ENCODE measurements around the gene CD244.

CD244 gene

GRCh38 chr1:160798439-160798838, 64.2 kb downstream of the CD244 start:
- Histone ChIP-seq H3K4me3 (ENCODE audit: low read depth, low read length) (no peak overlapping the region), H3K9me3 (ENCODE audit: severe bottlenecking) (no peaks in the 10 kb centered on the region), H3K27me3 (ENCODE audit: insufficient read depth, low read depth, severe bottlenecking) (peaks cover 98% of the 10 kb centered on the region), H3K27ac (no peak overlapping the region), H3K36me3 (no peaks in the 10 kb centered on the region)
- no peak for DNase-seq
- TF ChIP-seq, protein P1, sequence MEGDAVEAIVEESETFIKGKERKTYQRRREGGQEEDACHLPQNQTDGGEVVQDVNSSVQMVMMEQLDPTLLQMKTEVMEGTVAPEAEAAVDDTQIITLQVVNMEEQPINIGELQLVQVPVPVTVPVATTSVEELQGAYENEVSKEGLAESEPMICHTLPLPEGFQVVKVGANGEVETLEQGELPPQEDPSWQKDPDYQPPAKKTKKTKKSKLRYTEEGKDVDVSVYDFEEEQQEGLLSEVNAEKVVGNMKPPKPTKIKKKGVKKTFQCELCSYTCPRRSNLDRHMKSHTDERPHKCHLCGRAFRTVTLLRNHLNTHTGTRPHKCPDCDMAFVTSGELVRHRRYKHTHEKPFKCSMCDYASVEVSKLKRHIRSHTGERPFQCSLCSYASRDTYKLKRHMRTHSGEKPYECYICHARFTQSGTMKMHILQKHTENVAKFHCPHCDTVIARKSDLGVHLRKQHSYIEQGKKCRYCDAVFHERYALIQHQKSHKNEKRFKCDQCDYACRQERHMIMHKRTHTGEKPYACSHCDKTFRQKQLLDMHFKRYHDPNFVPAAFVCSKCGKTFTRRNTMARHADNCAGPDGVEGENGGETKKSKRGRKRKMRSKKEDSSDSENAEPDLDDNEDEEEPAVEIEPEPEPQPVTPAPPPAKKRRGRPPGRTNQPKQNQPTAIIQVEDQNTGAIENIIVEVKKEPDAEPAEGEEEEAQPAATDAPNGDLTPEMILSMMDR (IDR thresholded peaks at IDR 0.05; ENCODE audit: low read depth, low read length): no peak

GRCh38 chr1:160797861-160798273, 64.8 kb downstream of the CD244 start:
- H3K27ac ChIP-seq: no peak overlapping the region
- no peak for DNase-seq
- H3K4me3 ChIP-seq (ENCODE audit: low read depth, low read length): no peak overlapping the region
- no peaks in the 10 kb centered on the region for H3K36me3 ChIP-seq
- H3K27me3 ChIP-seq (ENCODE audit: insufficient read depth, low read depth, severe bottlenecking): peaks cover 98% of the 10 kb centered on the region
- TF ChIP-seq, protein P1 (IDR thresholded peaks at IDR 0.05; ENCODE audit: low read depth, low read length): no peak
- no peaks in the 10 kb centered on the region for H3K9me3 ChIP-seq (ENCODE audit: severe bottlenecking)

DNA sequence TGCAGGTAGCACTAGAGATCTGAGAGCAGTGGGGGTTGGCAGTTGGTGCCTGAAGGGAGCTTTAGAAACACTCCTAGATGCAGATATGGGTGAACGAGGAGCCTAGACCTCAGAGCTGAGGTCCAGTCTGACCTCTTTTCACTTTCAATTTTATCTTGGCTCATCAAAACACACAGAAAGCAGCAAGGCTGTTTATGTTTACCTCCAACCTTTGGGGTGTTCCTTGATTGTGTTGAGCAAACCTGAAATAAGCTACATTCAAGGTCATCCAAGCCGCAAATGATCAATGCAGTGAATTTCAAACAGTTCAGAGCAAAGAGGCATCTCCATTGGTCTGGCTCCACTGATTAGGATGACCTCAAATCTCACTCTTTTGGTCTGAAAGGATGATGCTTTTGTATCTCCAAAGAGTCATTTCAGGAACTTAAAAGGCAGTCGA, 65.4 kb downstream of the CD244 start:
- no peak for DNase-seq

DNA sequence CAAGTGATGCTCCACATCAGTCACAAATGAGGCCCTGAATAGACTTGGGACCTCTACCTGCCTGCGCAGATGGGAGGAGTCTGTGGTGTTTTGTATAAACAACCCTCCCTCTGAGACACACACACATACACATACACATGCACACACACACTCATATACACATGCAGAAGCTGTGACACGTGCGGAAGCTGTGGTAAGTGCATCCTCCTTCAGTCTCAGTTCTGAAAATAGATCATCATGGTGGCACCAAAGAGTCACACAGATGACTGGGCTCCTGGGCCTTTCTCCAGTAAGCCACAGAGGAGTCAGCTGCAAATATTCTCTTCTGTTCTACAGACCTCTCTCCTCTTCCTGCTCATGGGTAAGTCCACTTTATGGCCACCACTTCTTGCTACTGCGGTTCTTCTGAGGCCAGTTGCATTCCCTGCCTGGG, 66.7 kb downstream of the CD244 start, which contains the start of gene LY9:
Gene LY9 (plus strand): TSS at position 224 of the 433 bp plus-strand sequence. CDS start 14 bp downstream, at position 238.
- Histone ChIP-seq H3K27me3 (ENCODE audit: insufficient read depth, low read depth, severe bottlenecking) (peaks cover 99% of the 10 kb centered on the region), H3K9me3 (ENCODE audit: severe bottlenecking) (no peaks in the 10 kb centered on the region), H3K27ac (no peak within 1 kb of the TSS), H3K36me3 (no peaks in the 10 kb centered on the region), H3K4me3 (ENCODE audit: low read depth, low read length) (no peak within 1 kb of the TSS)
- TF ChIP-seq, protein P1 (IDR thresholded peaks at IDR 0.05; ENCODE audit: low read depth, low read length): no peak
- DNase-seq: no peak

More for the DNA sequence above, 65.4 kb downstream of the CD244 start:
- TF ChIP-seq, protein P1 (IDR thresholded peaks at IDR 0.05; ENCODE audit: low read depth, low read length): no peak
- Histone ChIP-seq H3K4me3 (ENCODE audit: low read depth, low read length) (no peak overlapping the region), H3K27ac (no peak overlapping the region), H3K27me3 (ENCODE audit: insufficient read depth, low read depth, severe bottlenecking) (peaks cover 99% of the 10 kb centered on the region), H3K9me3 (ENCODE audit: severe bottlenecking) (no peaks in the 10 kb centered on the region), H3K36me3 (no peaks in the 10 kb centered on the region)

- TF ChIP-seq, protein P1 (IDR thresholded peaks at IDR 0.05; ENCODE audit: low read depth, low read length): no peak
- Histone ChIP-seq H3K27me3 (ENCODE audit: insufficient read depth, low read depth, severe bottlenecking) (peaks cover 99% of the 10 kb centered on the region), H3K36me3 (no peaks in the 10 kb centered on the region), H3K27ac (no peak overlapping the region), H3K9me3 (ENCODE audit: severe bottlenecking) (no peaks in the 10 kb centered on the region), H3K4me3 (ENCODE audit: low read depth, low read length) (no peak overlapping the region)
- DNase-seq: no peak
Measured at GRCh38 chr1:160794376-160794775, 68.3 kb downstream of the CD244 start.
